Activated T-cell treated with anti-CD3 and anti-CD28 coated beads for 48 hours (primary cell): ENCODE measurements around the gene ZFAND3.

ENCODE experiments used
- DNase-seq: peaks from one replicate; pipeline ENCODE4 v3.0.0-alpha.2; 2020; ENCODE audit warnings: low read depth

Gene ZFAND3

DNA sequence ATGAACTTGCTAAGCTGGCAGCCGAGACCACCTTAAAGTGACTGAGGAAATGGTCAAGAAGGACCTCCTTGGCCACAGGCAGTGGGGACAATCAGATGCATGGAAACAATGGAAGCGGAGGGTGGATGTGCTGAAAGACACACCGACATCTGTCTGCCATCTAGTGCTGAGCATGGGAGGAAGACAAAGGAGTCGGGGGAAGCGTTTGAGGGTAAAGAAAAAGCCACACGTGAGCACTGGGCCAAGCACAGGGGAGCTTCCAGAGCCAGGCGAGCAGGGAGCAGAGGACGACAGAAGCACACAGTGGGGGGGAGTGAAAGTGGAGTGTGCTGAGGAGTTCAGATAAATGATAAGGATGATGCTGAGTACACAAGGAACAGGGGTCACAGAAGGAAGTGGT, 367.8 kb downstream of the ZFAND3 start:
- no peak for DNase-seq

DNA sequence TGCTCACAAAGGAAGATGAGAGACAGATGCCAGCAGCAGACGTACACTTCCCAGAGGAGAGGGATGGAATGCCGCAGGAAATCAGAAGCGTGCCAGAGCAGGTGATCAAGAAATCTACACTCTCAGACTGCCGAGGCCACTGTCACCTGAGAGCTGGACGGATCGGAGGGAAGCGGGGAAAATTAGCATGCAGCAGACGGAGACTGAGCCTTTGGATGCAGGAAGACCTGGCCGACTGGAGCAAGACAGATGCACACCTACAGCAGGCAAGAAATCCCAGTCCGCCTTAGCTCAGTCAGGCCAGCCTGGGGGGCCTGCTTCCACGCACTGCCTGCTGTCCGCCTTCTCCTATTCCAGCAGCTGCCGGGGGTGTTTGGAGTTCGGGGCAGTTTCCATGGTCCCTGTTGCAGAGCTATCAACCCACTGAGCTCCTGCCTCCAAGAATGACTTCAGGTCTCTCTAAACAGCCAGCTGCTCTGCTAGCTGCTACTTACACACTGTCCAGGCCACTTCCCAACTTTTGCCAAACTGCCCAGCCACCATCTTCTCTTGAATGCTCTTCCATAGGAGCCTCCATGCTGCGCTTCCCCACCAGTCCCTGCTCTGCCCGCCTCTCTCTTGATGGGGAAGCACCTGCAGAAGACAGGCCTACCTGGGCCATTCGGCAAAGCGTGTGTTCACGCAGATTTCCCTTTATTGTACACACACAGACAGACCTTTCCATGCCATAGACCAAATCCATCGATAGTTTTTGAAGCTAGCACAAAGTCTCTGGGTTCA, 368.5 kb downstream of the ZFAND3 start:
- no peak for DNase-seq

DNA sequence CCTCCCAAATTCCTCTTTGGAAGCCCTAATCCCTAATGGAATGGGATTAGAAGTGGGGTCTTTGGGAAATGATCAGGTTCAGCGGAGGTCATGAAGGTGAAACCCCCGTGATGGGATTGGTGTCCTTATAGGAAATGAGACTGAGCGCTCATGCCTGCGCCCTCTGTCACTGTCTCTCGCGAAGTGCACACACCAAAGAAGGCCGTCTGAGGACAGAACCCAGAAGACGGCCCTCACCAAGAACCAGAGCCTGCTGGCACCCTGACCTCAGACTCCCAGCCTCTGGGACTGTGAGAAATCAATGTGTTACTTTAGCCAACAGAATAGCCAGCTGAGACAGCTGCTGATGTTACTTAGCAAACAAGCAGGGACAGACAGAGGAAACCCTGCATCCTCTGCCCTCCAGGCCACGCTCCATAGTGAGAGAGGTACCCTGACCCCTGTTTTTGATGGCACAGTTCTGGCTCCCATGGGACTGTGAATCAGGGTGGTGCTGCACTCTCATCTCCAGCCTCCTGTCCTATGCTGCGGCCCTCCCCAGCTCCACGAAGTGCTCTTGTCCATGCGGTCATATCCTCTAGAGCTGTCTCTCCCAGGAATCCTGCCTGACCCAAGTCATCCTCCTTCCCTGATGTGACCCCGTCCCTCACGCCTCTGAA, 369.3 kb downstream of the ZFAND3 start:
- no peak for DNase-seq

DNA sequence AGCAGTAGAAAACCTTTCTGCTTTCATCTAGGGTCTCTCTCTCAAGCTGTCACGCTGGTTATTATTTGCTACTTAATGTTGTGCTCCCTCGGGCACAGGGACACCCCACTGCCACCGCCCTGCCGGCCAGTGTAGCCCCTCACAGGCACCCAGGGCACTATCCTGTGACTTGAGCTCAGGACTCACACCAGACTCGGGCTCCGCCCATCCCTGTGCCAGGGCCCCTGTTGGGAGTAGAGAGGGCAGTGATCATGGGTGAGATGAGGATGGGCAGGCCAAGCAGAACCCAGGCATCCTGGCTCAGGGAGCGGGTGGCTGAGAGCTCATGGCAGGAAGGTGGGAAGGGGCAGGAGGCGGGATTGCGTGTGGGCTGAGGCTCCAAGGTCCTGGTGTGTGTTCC, 371.9 kb downstream of the ZFAND3 start:
- DNase-seq = no peak

DNA sequence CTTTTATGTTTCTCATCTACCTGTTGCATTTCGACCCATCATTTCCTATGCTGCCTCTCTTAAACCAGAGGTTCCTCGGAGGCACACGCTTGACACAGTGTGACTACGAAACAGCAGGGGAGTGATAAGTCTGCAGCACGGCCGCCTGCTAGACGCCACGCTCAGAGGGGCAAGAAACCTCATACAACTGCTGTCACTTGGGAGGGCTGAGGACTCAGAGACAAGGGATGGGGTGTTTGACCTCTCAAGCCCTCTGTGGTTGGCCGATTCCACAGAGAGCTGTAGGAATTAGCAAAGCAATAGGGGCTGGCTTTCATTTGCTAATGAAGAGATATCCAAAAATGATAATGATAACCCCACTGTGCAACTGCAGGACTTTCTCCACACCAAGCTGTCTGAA, 372.5 kb downstream of the ZFAND3 start:
- no peak for DNase-seq

DNA sequence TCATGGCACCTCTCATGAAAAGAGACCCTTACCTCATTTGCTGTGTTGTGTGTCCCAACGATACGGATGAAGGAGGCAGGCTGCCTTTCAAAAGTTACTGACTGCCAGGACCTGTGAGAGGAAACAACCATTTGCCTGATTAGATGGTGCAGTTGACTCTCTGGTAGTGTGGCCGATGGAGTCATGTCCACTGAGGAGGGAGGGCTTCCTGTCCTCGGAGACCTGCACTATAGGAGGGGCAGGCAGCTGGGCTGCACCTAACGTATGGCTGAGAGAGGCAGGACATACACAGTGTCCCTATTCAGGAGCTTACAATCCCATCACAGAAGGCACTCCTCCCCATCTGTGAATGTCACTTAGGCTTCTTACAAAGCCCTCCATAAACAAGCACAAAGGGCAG, 373.0 kb downstream of the ZFAND3 start:
- DNase-seq = no peak

DNA sequence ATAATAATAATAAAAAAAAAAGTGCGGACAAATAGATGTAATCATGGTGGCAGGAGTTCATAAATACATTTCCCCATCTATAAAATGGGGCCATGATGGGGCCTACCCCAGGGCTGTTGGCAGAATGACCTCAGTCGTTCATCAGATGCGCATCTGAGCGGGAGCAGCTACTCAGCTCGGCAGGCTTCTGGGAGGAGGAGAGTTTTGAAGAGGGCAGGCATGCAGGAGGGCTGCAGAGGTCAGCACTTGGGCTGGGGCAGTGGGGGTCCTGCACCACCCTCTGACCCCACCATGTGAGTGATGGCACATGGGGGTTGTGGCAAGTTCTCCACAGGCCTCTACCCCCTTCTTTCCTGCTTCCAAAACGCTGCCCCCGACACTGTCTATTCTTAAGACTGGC, 373.5 kb downstream of the ZFAND3 start:
- no peak for DNase-seq

DNA sequence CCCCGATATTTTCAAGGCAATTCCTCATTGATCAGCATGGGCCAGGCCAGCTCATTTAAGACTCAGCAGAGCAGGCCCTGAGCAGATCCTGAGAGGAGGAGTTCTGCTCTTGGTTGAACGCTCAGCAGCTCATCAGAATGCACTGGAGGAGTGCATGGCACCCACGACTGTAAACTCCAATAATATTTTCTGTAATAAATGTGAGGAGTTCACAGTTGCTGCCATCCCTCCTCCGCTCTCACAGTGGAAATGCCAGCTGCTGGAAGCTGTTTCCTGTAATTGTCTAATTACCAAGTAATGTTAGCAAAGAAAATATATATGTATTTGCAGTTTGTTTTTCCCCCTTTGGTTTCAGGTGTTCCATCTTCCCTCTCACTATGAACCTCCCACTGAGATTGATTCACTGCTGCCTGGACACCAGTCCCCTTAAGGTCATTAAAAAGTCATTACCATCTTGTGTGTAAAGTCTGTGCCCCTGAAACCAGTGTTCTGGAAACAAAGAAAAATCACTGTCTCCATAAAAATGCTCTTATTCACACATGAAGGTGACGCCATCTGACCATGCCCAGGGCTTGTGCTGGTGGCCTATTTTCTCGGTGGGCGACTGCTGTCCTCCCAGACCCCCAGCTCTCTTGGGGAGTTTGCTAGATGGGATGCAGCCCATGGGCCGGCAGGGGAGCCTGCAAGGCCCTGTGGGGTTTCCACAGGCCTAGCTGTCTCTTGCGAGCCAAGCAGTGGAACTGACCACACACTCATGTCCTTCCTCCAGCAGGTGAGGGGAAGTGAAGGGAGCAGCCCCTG, 374.2 kb downstream of the ZFAND3 start:
- DNase-seq = no peak

DNA sequence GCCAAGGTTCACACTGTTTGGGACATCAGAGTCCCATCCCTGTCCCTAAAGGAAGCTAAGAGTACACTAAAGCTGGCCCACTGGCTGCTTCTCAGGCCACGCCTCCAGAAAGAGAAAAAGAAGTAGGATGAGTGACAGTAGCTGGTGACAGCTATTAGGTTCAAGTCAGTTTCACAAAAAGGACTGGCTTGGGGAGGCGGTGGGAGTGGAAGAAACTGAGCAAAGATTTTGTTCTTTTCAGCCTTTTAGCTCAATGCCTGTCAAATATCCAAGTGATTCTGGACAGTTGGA, 374.7 kb downstream of the ZFAND3 start:
- no peak for DNase-seq

DNA sequence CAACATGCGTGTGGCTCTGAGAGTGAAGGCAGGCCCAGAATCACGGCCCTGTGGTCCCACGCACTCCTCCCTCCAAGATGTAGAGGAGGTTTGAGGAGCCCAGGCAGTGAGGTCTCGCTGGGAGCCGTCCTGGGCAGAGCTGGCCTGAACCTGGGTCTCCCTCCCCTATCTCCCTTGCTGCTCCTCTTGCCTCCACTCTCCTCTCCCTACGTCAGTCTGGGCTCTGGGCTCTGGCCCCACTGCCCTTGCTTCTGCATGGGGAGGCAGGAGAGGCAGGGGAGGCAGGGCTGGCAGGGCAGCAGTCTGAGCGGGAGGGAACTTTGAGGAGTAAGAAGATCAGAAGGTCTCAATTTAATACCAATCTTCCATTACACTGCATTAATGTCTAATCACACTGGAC, 375.1 kb downstream of the ZFAND3 start:
- DNase-seq = no peak

DNA sequence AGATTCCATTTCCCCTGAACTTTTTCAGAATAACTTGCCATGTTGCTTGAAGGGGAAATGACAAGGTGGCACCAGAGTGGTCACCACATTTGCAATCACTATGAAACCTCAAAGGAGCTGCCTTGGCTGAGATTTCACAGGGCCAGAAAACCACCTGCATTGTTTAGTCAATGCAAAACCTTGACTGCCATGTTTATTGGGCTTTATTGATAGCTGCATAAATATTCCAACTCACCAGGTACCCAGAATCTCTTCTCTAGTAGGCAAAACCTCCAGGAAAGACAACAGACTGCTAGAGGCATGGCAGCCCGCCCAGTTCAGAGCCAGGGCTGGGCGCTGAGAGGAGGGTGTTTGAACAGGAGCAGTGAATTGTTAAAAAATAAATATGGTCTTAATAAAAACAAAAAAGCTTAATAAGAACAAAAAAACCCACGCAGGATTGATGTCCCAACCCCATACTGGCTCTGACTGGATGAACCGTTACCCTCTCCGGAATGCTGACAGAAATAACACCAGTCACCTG, 375.6 kb downstream of the ZFAND3 start:
- DNase-seq = no peak

DNA sequence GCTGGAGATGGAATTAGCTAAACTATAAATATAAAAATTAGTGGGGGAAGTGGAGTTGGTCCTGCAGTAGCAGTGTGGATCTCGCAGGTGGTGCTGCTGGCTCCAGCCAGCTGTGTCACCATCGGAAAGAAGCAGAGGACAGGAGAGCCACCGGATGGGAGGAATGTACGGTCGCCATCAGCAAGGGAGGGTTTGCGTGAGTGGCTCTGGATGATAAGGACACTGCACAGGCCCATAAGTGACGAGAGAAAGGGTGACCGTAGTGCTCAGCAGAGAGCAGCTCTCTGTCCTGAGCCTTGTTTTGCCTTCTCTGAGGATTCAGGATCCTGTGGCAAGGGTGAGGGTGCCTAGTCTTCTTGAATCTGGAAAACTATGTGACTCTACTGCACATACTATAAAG, 378.7 kb downstream of the ZFAND3 start:
- DNase-seq = no peak
